Activated T-cell treated with anti-CD3 and anti-CD28 coated beads for 24 hours (primary cell): Measurements from ENCODE around the gene MYO5C.

Experiments used
- DNase-seq: peaks from one replicate; pipeline ENCODE4 v3.0.0-alpha.2; 2020; ENCODE audit warnings: low read depth

The MYO5C gene

GRCh38 chr15:52146776-52147175, 148.8 kb downstream of the MYO5C start:
- no peak for DNase-seq

- no peak for DNase-seq
Measured at GRCh38 chr15:52146261-52146660, 149.3 kb downstream of the MYO5C start.

GRCh38 chr15:52144656-52145178, 150.9 kb downstream of the MYO5C start:
- no peak for DNase-seq

- no peak for DNase-seq
Measured at GRCh38 chr15:52143873-52144272, 151.7 kb downstream of the MYO5C start.
